ENCODE data around the gene HAUS2.

GRCh38 chr15:42584031-42584765 lies 35.6 kb downstream of the HAUS2 start:
- TF ChIP-seq EZH2phosphoT487 (IDR thresholded peaks at IDR 0.05; ENCODE audit: low read length) (no peak), CTCF (IDR thresholded peaks at IDR 0.05; ENCODE audit: low read length) (no peak)

Measured in MM.1S (cell line).